Adrenal gland (tissue), 12 donors: ENCODE measurements around the gene KRT39. TPM values are rescaled to one million over a fixed set of nuclear protein-coding genes. Genes with fewer than 3 reads are reported as not detected.

Experiments
- DNase-seq, 7 donors: peaks; one replicate each; pipeline ENCODE4 v3.0.0-alpha.2; 2019 to 2020
- H3K27ac ChIP-seq, 5 donors: fragments of 200-600 bp; sonication (generic) in 4 of 5; 1 replicate in 3 of 5; 2 replicates in 2 of 5; pipeline versions ENCODE4 v1.5.1 to v1.8.0; 2016 to 2020; ENCODE audit warnings: mild to moderate bottlenecking in 1 of 5
- H3K27me3 ChIP-seq: fragments of 200-600 bp; 2 replicates; pipeline ENCODE4 v1.8.0; 2021
- H3K36me3 ChIP-seq, 2 donors: fragments of 200-600 bp; replicated peaks in 1 of 2; 1 replicate in 1 of 2; 2 replicates in 1 of 2; pipeline versions ENCODE4 v1.5.1 to v1.8.0; 2018 to 2022
- H3K4me1 ChIP-seq, 2 donors: fragments of 200-600 bp; replicated peaks in 1 of 2; 1 replicate in 1 of 2; 2 replicates in 1 of 2; pipeline versions ENCODE4 v1.5.1 to v1.8.0; 2018 to 2021
- H3K4me3 ChIP-seq, 4 donors: fragments of 200-600 bp; sonication (generic) in 3 of 4; one replicate each; pipeline ENCODE4 v1.5.1; 2016 to 2018
- H3K9me3 ChIP-seq, 3 donors: fragments of 200-600 bp; sonication (generic) in 1 of 3; replicated peaks in 1 of 3; 1 replicate in 2 of 3; 2 replicates in 1 of 3; pipeline versions ENCODE4 v1.5.1 to v1.8.0; 2016 to 2021
- CTCF ChIP-seq, 6 experiments: fragments of 450-650 bp in 4 of 6; fragments of 200-600 bp in 2 of 6; sonication (generic) in 1 of 6; IDR thresholded peaks; 1 replicate in 5 of 6; 2 replicates in 1 of 6; pipeline versions ENCODE4 v1.5.1 to v1.8.0; 2016 to 2021; ENCODE audit warnings: antibody characterized with exemption in 6 of 6, mild to moderate bottlenecking in 2 of 6, moderate library complexity in 1 of 6
- POLR2A ChIP-seq, 2 donors: fragments of 450-650 bp; IDR thresholded peaks; one replicate each; pipeline ENCODE4 v1.6.1; 2017; ENCODE audit warnings: antibody characterized with exemption in 2 of 2, mild to moderate bottlenecking in 2 of 2, moderate library complexity in 1 of 2
- WGBS, 4 donors: extraction: QIAGEN DNeasy Blood & Tissue Kit in 2 of 4; methylation state at CpG; one replicate each; pipeline versions ENCODE4 v1.1.5 to v1.1.7; 2013 to 2017; 5-methylcytosine and 5-hydroxymethylcytosine counted together
- intact Hi-C, 2 donors: fragments of 100-400 bp; cut with DNase I; formaldehyde crosslinking; loops; one replicate each; pipeline versions ENCODE4 v1.14.1 to v1.15.0; 2022 to 2023
- polyA plus RNA-seq, 3 donors: library from polyadenylated mRNA; stranded (reverse); fragments of 200-250 nt in 2 of 3; fragments of 350-450 nt in 1 of 3; fragmentation: Illumina TruSeq in 1 of 3; extraction: RNeasy Lipid Tissue Mini Kit (QIAGEN cat#74804) in 1 of 3; gene quantifications; one replicate each; pipeline ENCODE4 v1.2.3, GENCODE V29; 2013 to 2014
- total RNA-seq, 9 donors: library from RNA; depleted of rRNA in 4 of 9; stranded (reverse); fragments of >200 nt in 4 of 9; fragments of 120-200 nt in 1 of 9; fragmentation: NEBNext Ultra II Directional in 1 of 9; extraction: Animal tissue kit (Norgen Biotek cat#: 25700) in 1 of 9; gene quantifications; one replicate each; pipeline versions ENCODE4 v1.1.0 to v1.2.4, GENCODE V29; 2013 to 2023
- donor health status: healthy with polysubstance abuse.
- donor health status: Bipolar disorder and iron deficiency.
- donor health status: DM: yes; HTN: yes; CAD: no.
- donor health status: DM: no; HTN: no; CAD: no.
- donor health status: DM: no; HTN: no; CAD: no.
- donor health status: DM: yes; HTN: yes; CAD: no.

KRT39 gene
- total and polyA plus RNA-seq, 12 donors, result 0.17 TPM; not detected in 11

DNA sequence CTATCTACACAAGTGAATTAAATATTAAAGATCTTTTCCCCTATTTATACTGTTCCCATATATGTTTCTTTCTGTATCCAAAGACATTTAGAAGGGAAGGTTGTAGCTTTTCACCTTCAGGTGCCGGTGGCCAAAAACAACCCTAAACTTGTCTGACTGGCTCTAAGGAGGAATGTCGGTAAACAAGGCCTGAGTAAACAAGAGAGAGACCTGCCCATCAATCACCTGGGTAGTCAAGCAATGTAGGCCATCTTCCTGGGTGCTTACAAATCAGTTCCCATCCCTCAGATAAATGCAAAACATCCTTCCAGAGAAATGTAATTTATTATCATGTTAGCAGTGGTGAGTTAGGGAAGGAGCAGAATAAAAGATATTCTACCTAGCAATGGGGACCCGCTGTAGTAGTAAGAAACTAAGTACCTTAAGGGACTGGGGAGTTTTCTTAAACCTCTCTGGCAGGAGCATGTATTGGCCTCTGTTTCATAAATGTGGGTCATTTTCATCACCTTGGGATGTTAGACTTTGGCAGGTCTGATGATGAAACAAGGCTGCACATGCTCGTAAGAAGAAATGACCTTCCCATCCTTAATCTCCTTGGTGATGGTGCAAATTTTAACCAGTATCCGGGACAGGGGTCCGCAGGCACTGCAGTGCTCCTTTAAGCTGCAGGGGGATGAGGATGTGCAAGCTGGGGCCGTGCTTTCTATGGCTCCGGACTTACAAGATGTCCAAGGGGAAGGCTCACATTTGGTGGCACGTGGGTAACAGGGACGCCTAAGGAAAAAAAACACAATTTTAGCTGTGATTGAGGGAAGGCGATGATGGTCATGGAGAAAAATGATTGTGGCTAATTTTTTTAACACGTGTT lies 8.4 kb downstream of the KRT39 start:
- H3K27me3 ChIP-seq, result no peaks in the 10 kb centered on the region
- WGBS, 4 donors, result 81 to 87% (median 84%) methylated on average over 12 of the region's 12 CpGs

DNA sequence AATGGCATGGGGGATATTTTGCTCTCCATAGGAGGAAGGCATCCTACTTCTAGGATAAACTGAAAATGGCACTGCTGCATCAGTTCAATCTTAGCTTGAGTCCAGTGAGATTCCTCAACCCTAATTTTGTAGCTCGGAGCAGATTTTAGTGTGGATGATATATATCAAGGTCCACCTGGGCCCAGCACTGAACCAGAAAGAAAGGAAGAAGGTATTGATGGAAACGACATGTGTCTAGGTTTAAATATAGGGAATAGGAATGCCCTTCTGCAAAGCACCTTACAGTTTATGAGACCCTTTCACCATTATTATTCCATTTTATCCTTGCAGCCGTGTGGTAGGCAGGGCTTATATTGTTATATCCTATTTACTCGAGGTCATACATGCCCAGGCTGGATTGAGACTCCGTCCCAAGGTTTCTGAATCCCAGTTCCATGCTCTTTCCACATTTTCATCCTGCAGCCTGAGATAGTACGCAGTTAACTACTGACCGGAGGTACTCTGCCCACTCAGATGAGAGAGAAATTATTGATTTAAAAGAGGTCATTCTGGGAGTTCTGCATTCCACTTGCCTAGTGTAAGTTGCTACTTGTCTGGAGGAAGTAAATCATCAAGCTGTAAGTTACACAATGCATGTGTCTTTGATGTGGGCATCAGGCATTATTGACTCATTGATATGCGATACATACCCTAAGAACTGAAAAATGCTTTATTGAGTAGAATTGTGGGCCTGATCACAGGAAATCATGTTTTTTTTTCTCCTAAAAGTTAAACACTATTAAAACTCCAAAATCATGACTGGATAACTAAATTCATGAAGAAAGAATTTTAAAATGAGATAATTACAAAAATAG lies 10.1 kb downstream of the KRT39 start:
- Histone ChIP-seq H3K4me3 (no peak overlapping the region), H3K27me3 (no peaks in the 10 kb centered on the region), H3K4me1 (no peaks in the 10 kb centered on the region), H3K27ac (no peak overlapping the region), H3K9me3 (no peaks in the 10 kb centered on the region), H3K36me3 (no peaks in the 10 kb centered on the region)
- intact Hi-C loops, result loop anchor here in 1 of 2 donors (10.0 kb wide), 1 partner anchor 378 kb away; no protein-coding TSS in a partner anchor
- no peak for TF ChIP-seq POLR2A (IDR thresholded peaks at IDR 0.05)
- TF ChIP-seq CTCF (IDR thresholded peaks at IDR 0.05), result no peak
- DNase-seq, result no peak
- 64 to 77% (median 71%) methylated on average over 8 of the region's 8 CpGs for WGBS, 4 donors

More for the DNA sequence above, 8.4 kb downstream of the KRT39 start:
- DNase-seq, result no peak
- H3K4me1 ChIP-seq, result no peaks in the 10 kb centered on the region
- no peak overlapping the region for H3K4me3 ChIP-seq
- no peaks in the 10 kb centered on the region for H3K9me3 ChIP-seq
- no peak overlapping the region for H3K27ac ChIP-seq
- no peak for TF ChIP-seq POLR2A (IDR thresholded peaks at IDR 0.05)
- TF ChIP-seq CTCF (IDR thresholded peaks at IDR 0.05), result no peak
- intact Hi-C loops, result loop anchor here in 1 of 2 donors (10.0 kb wide), 1 partner anchor 376 kb away; no protein-coding TSS in a partner anchor
- no peaks in the 10 kb centered on the region for H3K36me3 ChIP-seq

DNA sequence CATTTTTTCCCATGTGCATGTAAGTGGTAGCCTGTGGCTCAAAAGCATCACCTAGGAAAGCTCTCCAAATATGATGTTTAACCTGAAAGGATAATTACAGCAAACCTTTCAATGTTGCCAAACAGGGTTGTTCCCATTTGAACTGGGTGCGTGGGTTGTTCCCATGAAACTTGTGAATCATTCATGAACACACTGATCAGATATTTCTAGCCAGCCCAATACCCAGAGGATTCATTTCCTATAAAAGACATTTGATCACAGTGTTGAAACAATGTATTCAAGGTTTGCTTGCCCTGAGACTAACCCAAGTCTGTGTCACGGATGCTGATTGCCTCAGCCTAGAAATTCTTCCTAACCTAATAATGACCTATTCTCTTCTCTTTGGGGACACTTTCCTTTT lies 12.9 kb downstream of the KRT39 start:
- no peaks in the 10 kb centered on the region for H3K36me3 ChIP-seq
- intact Hi-C loops, result loop anchor here in 1 of 2 donors (10.0 kb wide), 1 partner anchor 381 kb away; no protein-coding TSS in a partner anchor
- no peaks in the 10 kb centered on the region for H3K9me3 ChIP-seq

More for the DNA sequence above, 12.9 kb downstream of the KRT39 start:
- no peak for DNase-seq
- Histone ChIP-seq H3K27me3 (no peaks in the 10 kb centered on the region), H3K4me3 (no peak overlapping the region), H3K27ac (no peak overlapping the region), H3K4me1 (no peaks in the 10 kb centered on the region)
- no peak for TF ChIP-seq POLR2A (IDR thresholded peaks at IDR 0.05)
- TF ChIP-seq CTCF (IDR thresholded peaks at IDR 0.05), result no peak
- WGBS, 4 donors, result 73 to 80% (median 76%) methylated on average over 2 of the region's 2 CpGs
